GM18505 (cell line): ENCODE data around the gene FAM135A.
"Not testable (repeated sequence)": the region's sequence is repeated elsewhere in the genome, so short reads cannot be mapped to it uniquely, and the experiment has no call there.

ENCODE experiments used
- ATAC-seq: cut with Tn5 transposase; IDR thresholded peaks from one replicate; pipeline ENCODE4 v1.9.1; 2021; ENCODE audit not compliant: unreplicated experiment
- POLR2A ChIP-seq: IDR thresholded peaks from 4 replicates; pipeline ENCODE4 v1.6.1; 2011; ENCODE audit warnings: borderline replicate concordance; ENCODE audit not compliant: insufficient read depth, insufficient read length; ENCODE audit errors: extremely low read depth

FAM135A gene

GRCh38 chr6:70456735-70457134 lies 43.4 kb downstream of the FAM135A start:
- TF ChIP-seq POLR2A: no peak

GRCh38 chr6:70459235-70459634 lies 45.9 kb downstream of the FAM135A start:
- ATAC-seq: no peak
- no peak for TF ChIP-seq POLR2A

More at GRCh38 chr6:70456735-70457134, 43.4 kb downstream of the FAM135A start:
- ATAC-seq: no peak

DNA sequence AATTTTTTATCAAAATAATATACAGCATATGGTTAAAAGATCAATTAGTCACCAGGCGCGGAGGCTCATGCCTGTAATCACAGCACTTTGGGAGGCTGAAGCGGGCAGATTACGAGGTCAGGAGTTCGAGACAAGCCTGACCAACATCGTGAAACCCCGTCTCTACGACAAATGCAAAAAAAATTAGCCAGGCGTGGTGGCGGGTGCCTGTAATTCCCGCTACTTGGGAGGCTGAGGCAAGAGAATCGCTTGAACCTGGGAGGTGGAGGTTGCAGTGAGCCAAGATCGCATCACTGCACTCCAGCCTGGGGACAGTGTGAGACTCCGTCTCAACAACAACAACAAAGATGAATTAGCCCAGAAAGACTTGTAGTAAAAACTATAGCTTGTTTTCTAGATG lies 46.4 kb downstream of the FAM135A start:
- ATAC-seq: not testable (repeated sequence)

DNA sequence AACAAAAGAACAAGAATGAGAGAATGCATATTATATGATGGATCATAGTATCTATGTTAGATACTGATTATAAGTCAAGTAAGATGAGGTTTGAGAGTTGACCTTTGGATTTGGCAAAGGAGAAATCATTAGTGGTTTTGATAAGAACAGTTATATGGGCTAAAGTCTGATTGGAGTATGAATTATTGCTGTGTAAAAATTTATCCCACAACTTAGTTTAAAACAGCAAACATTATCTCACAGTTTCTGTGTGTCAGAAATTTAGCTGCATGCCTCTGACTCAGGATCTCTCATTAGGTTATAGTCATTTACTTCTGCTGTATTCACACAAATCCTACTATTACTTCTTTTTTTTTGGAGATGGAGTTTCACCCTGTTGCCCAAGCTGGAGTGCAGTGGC lies 56.7 kb downstream of the FAM135A start:
- no peak for ATAC-seq
- no peak for TF ChIP-seq POLR2A

GRCh38 chr6:70470510-70470909 lies 57.2 kb downstream of the FAM135A start:
- not testable (repeated sequence) for ATAC-seq

DNA sequence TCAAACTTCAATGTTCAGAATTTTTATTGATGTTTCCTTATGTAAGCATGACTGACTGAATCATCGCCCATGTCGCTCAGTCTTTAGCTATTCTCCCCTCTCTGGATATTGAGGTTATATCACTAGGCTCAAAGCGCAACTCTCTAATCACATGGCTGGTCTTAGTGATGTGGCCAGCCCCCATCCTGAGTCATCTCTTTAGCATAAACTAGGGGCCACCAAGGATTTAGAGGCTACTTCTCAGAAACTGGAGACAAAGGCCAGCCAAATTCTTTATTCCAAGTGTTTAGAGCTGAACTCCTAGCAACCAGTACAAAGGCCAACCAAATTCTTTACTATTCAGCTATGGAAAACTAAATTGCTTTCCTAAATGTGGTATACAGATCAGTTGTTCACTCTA lies 61.4 kb downstream of the FAM135A start:
- no peak for ATAC-seq
- TF ChIP-seq POLR2A: no peak

DNA sequence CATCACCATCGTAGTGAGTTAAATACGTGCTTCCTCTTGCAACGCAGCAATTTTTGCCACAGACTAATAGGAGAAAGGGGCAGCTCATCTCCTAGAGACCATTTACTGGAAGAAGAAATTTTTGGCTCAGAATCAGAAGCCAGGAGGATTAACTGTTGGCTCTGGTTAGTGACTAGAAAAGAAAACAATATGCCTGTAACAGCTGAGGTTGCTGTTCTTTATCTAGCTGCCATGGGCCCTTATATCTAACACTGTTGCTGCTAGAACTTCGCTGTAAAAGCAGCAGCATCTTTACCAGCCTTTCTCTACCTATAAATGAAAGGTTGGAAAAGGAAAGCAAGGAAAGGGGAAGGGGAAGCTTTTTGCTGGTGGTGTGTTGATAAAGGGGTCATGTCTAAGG lies 65.9 kb downstream of the FAM135A start:
- no peak for ATAC-seq
- TF ChIP-seq POLR2A: no peak

DNA sequence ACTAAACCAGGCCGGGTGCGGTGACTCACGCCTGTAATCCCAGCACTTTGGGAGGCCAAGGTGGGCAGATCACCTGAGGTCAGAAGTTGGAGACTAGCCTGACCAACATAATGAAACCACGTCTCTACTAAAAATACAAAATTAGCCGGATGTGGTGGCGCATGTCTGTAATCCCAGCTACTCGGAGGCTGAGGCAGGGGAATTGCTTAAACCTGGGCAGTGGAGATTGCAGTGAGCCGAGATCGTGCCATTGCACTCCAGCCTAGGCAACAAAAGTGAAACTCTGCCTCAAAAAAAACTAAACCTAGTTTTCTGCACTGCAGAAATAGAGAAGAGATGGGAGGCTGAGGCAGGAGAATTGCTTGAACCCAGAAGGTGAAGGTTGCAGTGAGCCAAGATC lies 73.3 kb downstream of the FAM135A start:
- not testable (repeated sequence) for ATAC-seq

DNA sequence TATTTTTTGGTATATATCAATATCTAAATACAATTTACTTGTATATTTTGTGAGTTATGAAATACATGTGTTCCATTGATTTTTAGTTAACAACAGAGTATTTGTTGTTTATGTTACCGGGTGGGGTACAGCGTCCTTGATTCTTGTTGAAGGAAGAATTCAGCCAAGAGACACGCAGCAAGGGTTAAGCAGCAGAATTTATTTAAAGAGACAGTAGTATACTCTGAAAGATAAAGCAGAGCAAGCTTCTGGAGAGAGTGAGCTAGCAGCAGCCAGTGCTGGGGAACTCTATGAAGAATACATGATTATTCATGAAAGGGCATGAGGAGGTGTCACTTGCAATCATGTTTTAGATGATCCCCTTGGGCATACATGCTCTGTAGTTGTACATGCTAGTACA lies 76.1 kb downstream of the FAM135A start:
- ATAC-seq: no peak
- TF ChIP-seq POLR2A: no peak

GRCh38 chr6:70494833-70495232 lies 81.5 kb downstream of the FAM135A start:
- no peak for ATAC-seq
- no peak for TF ChIP-seq POLR2A

GRCh38 chr6:70495790-70496189 lies 82.5 kb downstream of the FAM135A start:
- ATAC-seq: not testable (repeated sequence)

GRCh38 chr6:70502484-70502883 lies 89.2 kb downstream of the FAM135A start:
- no peak for TF ChIP-seq POLR2A
- no peak for ATAC-seq

DNA sequence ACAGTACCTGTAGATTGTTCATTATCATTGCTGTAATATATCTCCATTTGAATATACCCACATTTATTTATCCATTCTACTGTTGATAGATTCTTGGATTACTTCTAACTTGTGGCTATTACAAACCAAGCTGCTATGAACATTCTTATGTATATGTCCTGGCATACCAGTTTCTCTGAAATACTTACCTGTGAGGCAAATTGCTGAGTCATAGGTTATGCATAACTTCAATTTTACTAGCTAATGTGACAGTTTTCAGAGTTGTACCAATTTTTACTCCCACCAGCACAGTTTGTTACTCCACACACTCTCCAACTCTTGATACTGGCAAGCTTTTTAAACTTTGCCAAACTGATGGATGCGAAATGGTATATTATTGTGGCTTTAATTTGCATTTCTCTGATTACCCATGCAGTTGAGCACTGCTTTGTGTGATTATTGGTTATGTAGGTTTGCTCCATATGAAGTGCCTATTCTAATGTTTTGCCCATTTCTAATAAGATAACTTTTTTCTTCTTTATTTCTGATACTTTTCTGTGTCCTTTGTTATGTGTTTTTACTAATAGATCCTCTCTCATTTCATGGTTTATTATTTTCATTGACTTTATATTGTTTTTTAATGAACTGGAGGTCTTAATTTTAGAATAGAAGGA lies 90.6 kb downstream of the FAM135A start:
- no peak for ATAC-seq
- TF ChIP-seq POLR2A: no peak

GRCh38 chr6:70506321-70506720 lies 93.0 kb downstream of the FAM135A start:
- no peak for ATAC-seq
- no peak for TF ChIP-seq POLR2A

DNA sequence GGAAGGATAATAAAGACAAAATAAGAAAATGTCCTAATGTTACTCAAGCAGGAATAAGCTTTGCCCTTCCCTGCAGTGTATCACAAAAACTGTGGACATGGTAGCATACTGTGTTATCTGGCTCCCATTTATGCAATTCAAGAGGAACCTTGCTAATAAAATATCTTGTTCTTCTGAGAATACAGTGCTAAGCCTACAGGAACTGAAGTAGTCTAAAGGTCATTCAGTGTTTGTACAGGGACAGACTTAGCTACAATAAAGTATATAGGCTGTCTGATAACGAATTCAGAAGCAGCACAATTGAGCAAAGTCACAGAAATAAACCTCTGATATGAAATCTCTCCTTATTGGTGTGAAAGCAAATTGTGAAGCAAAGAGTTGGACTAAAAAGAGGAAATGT lies 93.9 kb downstream of the FAM135A start:
- TF ChIP-seq POLR2A: no peak

More for the DNA sequence above, 93.9 kb downstream of the FAM135A start:
- ATAC-seq: no peak
